OCI-LY7 (cell line): ENCODE results near the gene CDC42.
"Not testable (repeated sequence)": the region's sequence is repeated elsewhere in the genome, so short reads cannot be mapped to it uniquely, and the experiment has no call there.

Experiments used
- EZH2phosphoT487 ChIP-seq: fragments of 200-600 bp; sonication (generic); IDR thresholded peaks from 2 replicates; pipeline ENCODE4 v1.6.1; 2018; ENCODE audit warnings: low read depth, borderline replicate concordance, mild to moderate bottlenecking, mixed run types, antibody characterized with exemption, low read length, moderate library complexity, mixed read lengths
- TF ChIP-seq, protein P1 (sequence below): fragments of 200-600 bp; sonication (generic); conservative IDR thresholded peaks from 2 replicates; pipeline ENCODE4 v1.5.1; 2014; ENCODE audit warnings: mild to moderate bottlenecking, antibody characterized with exemption, low read length, moderate library complexity, mixed read lengths

DNA sequence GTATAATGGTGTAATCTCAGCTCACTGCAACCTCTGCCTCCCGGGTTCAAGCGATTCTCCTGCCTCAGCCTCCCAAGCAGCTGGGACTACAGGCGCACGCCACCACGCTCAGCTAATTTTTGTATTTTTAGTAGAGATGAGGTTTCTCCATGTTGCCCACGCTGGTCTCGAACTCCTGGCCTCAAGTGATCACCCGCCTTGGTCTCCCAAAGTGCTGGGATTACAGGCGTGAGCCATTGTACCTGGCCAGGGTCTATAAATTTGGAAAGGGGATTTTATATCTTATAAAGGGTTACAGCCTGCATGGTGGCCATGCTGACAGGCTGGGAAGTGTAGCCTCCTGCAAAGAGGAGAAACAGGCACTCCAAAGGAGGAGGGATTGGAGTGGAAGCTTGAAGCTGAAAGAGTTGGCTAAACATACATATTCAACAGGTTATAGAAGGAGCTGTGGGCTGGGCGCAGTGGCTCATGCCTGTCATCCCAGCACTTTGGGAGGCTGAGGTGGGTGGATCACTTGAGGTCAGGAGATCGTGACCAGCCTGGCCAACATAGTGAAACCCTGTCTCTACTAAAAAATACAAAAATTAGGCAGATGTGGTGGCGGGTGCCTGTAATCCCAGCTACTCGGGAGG lies 37.8 kb upstream of the CDC42 start:
- TF ChIP-seq, protein P1, sequence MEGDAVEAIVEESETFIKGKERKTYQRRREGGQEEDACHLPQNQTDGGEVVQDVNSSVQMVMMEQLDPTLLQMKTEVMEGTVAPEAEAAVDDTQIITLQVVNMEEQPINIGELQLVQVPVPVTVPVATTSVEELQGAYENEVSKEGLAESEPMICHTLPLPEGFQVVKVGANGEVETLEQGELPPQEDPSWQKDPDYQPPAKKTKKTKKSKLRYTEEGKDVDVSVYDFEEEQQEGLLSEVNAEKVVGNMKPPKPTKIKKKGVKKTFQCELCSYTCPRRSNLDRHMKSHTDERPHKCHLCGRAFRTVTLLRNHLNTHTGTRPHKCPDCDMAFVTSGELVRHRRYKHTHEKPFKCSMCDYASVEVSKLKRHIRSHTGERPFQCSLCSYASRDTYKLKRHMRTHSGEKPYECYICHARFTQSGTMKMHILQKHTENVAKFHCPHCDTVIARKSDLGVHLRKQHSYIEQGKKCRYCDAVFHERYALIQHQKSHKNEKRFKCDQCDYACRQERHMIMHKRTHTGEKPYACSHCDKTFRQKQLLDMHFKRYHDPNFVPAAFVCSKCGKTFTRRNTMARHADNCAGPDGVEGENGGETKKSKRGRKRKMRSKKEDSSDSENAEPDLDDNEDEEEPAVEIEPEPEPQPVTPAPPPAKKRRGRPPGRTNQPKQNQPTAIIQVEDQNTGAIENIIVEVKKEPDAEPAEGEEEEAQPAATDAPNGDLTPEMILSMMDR, result not testable (repeated sequence)
- not testable (repeated sequence) for TF ChIP-seq EZH2phosphoT487
